ENCODE measurements around the gene LGALS4.
"Not testable (repeated sequence)": the region's sequence is repeated elsewhere in the genome, so short reads cannot be mapped to it uniquely, and the experiment has no call there.

DNA sequence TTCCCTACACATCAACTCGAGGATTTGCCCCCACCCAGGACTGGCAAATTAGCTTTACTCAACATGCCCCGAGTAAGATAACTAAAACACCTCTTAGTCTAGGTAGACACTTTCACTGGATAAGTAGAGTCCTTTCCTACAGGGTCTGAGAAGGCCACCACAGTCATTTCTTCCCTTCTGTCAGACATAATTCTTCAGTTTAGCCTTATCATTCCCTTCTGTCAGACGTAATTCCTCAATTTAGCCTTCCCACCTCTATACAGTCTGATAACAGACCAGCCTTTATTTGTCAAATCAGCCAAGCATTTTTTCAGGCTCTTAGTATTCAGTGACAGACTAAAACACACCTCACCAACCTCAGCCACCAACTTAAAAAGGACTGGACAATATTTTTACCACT, 59.0 kb downstream of the LGALS4 start:
- TF ChIP-seq, protein P1, sequence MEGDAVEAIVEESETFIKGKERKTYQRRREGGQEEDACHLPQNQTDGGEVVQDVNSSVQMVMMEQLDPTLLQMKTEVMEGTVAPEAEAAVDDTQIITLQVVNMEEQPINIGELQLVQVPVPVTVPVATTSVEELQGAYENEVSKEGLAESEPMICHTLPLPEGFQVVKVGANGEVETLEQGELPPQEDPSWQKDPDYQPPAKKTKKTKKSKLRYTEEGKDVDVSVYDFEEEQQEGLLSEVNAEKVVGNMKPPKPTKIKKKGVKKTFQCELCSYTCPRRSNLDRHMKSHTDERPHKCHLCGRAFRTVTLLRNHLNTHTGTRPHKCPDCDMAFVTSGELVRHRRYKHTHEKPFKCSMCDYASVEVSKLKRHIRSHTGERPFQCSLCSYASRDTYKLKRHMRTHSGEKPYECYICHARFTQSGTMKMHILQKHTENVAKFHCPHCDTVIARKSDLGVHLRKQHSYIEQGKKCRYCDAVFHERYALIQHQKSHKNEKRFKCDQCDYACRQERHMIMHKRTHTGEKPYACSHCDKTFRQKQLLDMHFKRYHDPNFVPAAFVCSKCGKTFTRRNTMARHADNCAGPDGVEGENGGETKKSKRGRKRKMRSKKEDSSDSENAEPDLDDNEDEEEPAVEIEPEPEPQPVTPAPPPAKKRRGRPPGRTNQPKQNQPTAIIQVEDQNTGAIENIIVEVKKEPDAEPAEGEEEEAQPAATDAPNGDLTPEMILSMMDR (IDR thresholded peaks at IDR 0.05; ENCODE audit: low read length), result not testable (repeated sequence)
- not testable (repeated sequence) for TF ChIP-seq EZH2 (optimal IDR thresholded peaks at IDR 0.05; ENCODE audit: low read depth, low read length); EZH2phosphoT487 (IDR thresholded peaks at IDR 0.05; ENCODE audit: low read length)

Measured in MM.1S (cell line).